ENCODE results near the gene RAD18. TPM values are rescaled to one million over a fixed set of nuclear protein-coding genes. Genes with fewer than 3 reads are reported as not detected.

The RAD18 gene
- 1 to 10 TPM; 1.2 to 6.4 (median 2.0) TPM for polyA plus RNA-seq

- no peak within 1 kb of the TSS for H3K27ac ChIP-seq (ENCODE audit: low read depth, low read length)
- WGBS, 3 donors: 0 to 1% (median 1%) methylated on average over 45 of the region's 45 CpGs
Observed at GRCh38 chr3:8963137-8963853, at the start of gene RAD18. RAD18 (minus strand) TSS chr3:8963472; CDS start chr3:8963385, 87 bp downstream.

GRCh38 chr3:9012521-9012920 lies 49.2 kb upstream of the RAD18 start:
- 94 to 100% (median 94%) methylated on average over 2 of the region's 2 CpGs for WGBS, 3 donors

DNA sequence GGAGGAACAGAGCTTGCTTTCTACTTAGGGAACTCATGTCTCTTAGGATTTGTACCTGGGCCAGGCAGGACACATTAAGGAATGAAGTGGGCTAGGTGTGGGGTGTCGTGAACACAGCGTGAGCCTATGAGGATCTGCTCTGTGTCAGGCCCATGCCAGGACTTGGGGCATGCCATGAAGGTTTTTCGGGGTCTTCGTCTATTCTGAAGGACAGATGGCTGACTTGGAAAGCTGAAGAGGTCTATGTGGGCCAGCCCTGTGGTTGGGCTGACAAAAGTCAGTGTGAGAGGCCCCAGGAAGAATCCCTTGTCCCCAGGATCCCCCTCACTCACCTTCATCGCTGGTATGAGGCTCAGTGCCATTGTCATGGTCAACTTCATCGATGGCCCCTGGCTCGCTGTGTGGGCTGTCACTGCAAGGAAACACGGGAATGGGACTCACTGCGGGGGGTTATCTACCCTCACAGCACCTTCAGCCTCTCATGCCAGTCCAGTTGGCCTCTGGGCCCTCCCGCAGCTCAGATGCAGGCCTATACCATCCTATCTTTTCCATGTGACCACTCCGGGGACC lies 46.8 kb upstream of the RAD18 start:
- H3K27ac ChIP-seq (ENCODE audit: low read depth, low read length): no peak overlapping the region
- 93 to 95% (median 95%) methylated on average over 11 of the region's 11 CpGs for WGBS, 3 donors

More at GRCh38 chr3:9012521-9012920, 49.2 kb upstream of the RAD18 start:
- H3K27ac ChIP-seq (ENCODE audit: low read depth, low read length): no peak overlapping the region

DNA sequence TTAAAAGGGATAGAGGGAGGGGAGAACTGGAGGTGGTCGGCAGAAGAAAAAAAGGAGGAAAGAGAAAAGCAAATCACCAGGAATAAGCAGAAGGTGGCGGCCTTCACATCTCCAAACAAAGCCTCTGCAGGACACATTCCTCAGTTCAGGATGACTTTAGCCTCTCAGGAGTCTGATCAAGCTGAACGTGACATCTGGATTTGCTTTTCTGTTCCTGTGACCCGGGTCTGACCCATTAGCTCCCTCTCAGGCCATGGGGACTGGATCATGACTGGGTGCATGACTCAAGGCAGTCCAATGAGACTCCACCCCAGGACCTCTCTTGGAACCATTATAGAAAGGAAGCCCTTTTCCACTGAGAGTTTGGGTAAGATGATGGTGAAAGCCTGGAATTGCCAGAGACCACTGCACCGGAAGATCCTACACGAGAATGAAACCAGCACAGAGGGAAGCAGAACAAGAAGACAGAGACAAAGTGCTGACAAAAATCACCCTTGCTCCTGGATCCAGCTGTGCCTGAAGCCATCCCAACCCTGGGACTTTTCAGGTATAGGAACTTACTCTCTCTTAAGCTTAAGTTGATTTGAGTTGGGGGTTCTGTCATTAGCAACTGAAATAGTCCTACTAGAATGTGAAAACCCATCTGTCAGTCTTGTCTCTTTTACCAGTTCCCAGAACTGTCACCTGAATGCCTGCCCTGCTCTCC lies 45.4 kb upstream of the RAD18 start:
- H3K27ac ChIP-seq (ENCODE audit: low read depth, low read length): no peak overlapping the region
- 59 to 71% (median 70%) methylated on average over 6 of the region's 6 CpGs for WGBS, 3 donors

DNA sequence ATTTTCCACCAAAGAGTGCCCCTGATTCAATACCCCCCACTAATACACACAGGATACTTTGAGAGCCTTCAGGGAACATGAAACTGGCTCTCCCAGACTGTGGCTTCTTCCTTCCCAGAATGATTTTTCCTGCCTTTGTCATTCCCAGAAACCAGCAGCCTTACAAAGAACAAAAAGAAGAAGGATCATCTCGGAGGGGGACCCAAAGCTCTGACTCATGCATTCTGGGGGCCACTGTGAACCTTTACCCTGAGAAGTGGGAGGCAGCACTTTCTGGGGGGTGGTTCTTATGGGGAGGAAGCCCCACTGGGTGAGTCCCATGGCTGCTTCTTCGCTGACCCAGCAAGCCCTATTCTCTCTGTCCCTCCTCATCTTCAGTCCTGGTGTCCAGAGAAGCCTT lies 44.7 kb upstream of the RAD18 start:
- WGBS, 3 donors: 73 to 84% (median 83%) methylated on average over 2 of the region's 2 CpGs
- H3K27ac ChIP-seq (ENCODE audit: low read depth, low read length): no peak overlapping the region

DNA sequence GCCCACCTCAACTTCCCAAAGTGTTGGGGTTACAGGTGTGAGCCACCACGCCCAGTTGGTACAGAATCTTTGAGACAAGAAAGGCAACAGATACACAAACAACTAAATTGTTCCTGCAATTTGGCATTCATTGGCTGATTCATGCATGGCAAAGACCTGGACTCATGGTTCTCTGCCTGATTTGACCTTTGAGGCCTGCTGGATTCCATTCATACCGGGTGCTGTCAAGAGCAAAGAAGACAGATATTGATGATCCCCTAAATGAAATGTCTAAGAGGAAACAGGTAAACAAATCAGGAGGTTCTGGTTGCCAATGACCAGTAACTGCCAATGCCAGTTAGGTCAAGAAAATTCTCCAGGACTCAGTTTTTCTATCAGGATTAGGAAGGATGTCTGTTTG lies 43.9 kb upstream of the RAD18 start:
- 80 to 88% (median 84%) methylated on average over 2 of the region's 2 CpGs for whole genome bisulfite sequencing, 3 donors
- H3K27ac ChIP-seq (ENCODE audit: low read depth, low read length): no peak overlapping the region

GRCh38 chr3:9000041-9000440 lies 36.8 kb upstream of the RAD18 start:
- no peak overlapping the region for H3K27ac ChIP-seq (ENCODE audit: low read depth, low read length)

- WGBS, 3 donors: 60 to 77% (median 74%) methylated on average over 3 of the region's 3 CpGs
- no peak overlapping the region for H3K27ac ChIP-seq (ENCODE audit: low read depth, low read length)
Observed at GRCh38 chr3:8997151-8997550, 33.9 kb upstream of the RAD18 start.

- WGBS, 3 donors: 33 to 52% (median 49%) methylated on average over 12 of the region's 12 CpGs
- H3K27ac ChIP-seq (ENCODE audit: low read depth, low read length): no peak overlapping the region
Observed at GRCh38 chr3:8996681-8997121, 33.4 kb upstream of the RAD18 start.

DNA sequence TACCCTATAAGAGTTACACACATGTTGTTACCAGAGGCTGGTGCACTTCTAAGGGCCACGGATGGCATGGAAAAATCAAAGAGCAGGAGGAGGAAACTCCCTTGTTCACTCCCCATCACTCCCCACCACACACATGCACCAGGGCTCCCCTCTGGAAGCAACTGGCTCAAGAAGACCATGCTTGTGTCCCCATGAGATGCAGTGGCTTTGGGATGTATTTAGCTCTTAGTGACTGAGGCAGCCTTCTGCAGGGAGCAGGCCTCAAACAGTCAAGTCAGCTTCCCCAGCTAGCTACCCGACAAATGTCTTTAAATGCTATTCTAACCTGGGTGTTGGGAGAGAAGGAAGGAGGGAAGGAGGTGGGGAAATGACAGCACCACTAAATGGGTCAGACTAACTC lies 32.9 kb upstream of the RAD18 start:
- 80 to 96% (median 82%) methylated on average over 2 of the region's 2 CpGs for WGBS, 3 donors
- no peak overlapping the region for H3K27ac ChIP-seq (ENCODE audit: low read depth, low read length)

DNA sequence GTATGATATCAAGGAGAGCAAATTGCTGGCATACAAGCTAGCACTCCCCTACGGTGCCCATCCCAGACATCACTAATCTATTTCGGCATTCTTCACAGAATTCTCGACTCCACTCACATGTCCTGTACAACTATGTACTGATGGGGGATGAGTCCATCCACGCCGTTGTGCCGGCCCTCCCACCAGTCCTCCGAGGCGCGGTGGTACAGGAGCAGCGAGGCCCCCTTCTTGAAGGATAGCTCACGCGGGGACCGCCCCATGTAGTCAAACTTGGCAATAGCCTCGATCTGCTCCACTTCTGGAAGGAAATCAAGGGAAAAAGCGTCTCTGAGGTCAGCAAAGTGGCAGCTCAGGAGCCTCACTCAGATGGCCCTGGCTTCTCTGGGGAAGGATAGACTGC lies 31.0 kb upstream of the RAD18 start:
- WGBS, 3 donors: 91 to 95% (median 95%) methylated on average over 15 of the region's 15 CpGs
- no peak overlapping the region for H3K27ac ChIP-seq (ENCODE audit: low read depth, low read length)

DNA sequence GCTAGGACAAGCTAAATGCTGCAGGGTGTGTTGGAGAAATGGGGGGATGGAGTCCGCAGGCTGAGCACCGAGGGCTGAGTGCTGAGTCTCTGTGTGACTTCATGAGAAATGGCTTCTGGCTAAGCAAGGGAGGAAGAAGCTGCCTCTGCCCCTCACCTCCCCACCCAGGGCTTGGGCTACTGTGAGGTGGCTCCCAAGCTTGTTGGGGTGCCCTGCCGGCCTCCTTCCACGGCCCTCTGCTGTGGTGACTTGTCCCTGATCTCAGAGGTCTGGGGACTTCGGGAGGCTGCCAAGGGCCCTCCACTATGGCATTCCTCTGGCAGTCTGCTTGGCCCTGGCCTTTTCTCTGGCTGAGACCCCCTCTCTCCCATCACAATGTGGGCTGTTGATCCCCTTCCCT lies 30.1 kb upstream of the RAD18 start:
- no peak overlapping the region for H3K27ac ChIP-seq (ENCODE audit: low read depth, low read length)
- 86 to 95% (median 93%) methylated on average over 5 of the region's 5 CpGs for WGBS, 3 donors

DNA sequence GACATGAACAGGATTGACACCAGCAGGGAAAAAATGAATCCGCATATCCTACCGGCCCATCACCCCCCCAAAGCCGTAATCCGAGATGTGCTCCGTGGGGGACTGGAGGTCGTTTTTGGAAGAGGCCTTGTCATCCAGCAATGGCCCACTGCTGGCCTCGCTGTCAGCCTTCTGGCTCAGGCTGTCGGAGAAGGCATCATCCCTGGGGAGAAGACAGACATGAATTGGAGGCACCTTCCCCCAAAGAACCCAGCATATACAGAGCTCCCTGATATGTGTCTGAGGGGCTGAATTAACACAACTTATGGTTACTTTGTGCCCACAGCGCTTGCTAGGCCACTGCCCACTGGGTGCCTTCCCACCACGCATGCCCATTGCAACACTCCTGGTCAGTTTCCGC lies 29.6 kb upstream of the RAD18 start:
- 75 to 84% (median 82%) methylated on average over 11 of the region's 11 CpGs for WGBS, 3 donors
- H3K27ac ChIP-seq (ENCODE audit: low read depth, low read length): no peak overlapping the region

- no peak overlapping the region for H3K27ac ChIP-seq (ENCODE audit: low read depth, low read length)
- 88 to 90% (median 88%) methylated on average over 4 of the region's 4 CpGs for WGBS, 3 donors
Observed at GRCh38 chr3:8992199-8992598, 28.9 kb upstream of the RAD18 start.

- WGBS, 3 donors: 93 to 95% (median 93%) methylated on average over 35 to 36 of the region's 36 CpGs
- H3K27ac ChIP-seq (ENCODE audit: low read depth, low read length): no peak overlapping the region
Observed at GRCh38 chr3:8990266-8991215, 27.3 kb upstream of the RAD18 start.

DNA sequence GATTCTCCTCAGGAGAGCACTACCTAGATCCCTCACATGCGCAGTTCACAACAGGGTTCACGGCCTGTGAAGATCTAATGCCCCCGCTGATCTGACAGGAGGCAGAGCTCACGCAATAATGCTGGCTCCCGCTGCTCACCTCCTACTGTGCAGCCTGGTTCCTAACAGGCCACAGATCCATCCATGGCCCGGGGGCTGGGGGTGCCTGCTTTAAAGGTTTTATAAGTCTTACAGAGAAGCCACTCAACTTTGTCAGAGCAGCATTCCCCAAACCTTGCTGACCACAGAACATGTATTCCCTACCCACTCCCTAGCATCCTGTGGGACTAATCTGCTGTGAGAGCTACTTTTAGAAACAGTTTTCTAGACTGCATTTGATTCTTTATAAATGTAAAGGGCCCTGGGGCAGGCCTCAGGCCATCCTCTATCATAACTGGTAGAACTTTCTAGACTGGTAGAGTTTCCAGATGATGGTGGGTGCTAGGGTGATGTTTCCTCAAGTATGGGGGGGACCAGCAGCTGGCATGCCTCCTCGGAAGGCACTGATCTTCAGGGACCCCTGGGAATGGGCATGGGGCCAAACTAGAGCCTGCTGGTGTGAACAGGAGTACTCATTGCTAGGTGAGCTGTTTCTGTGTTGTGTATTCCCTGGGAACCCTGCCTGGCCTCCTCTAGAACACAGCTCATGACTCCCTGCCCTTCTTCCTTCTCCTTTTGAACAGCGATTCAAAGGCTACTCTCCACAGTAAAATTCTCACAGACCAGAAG lies 25.7 kb upstream of the RAD18 start:
- WGBS, 3 donors: 86 to 88% (median 87%) methylated on average over 8 of the region's 8 CpGs
- no peak overlapping the region for H3K27ac ChIP-seq (ENCODE audit: low read depth, low read length)

DNA sequence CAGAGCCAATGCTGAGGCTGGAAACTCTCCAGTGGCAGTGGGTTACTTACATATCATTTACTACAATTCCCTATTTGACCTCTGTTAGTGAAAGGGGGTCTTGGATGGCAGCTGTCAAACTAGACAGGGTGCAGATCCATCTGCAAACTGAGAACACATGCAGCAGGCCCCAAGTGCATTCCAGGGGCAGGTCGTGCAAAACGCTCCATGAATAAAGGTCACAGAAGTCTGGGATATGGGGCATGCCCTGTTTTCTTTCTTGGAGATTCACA lies 25.0 kb upstream of the RAD18 start:
- WGBS, 3 donors: 25 to 47% (median 29%) methylated on average over 2 of the region's 2 CpGs

More for the DNA sequence above, 25.0 kb upstream of the RAD18 start:
- H3K27ac ChIP-seq (ENCODE audit: low read depth, low read length): no peak overlapping the region
